ENCODE results near the gene KDELR3. TPM values are rescaled to one million over a fixed set of nuclear protein-coding genes. Genes with fewer than 3 reads are reported as not detected.

The KDELR3 gene
- total and polyA plus RNA-seq, 3 experiments from 2014 or later: 0.13 to 0.45 (median 0.33) TPM

- H3K4me1 Mint-ChIP-seq: peaks cover 11 to 27% (median 14%) of the 10 kb centered on the region in 3 donors
- H3K27me3 Mint-ChIP-seq: peaks cover 52 to 71% of the 10 kb centered on the region in 2 donors
- H3K4me3 Mint-ChIP-seq: peak overlapping the region; percentile 64 to 88 (median 75)
- no peak for DNase-seq
- Histone ChIP-seq H3K9me3 (ENCODE audit: low read length) (no peaks in the 10 kb centered on the region), H3K4me3 (ENCODE audit: low read length) (no peak overlapping the region), H3K36me3 (ENCODE audit: insufficient read depth, low read length) (no peaks in the 10 kb centered on the region), H3K27ac (ENCODE audit: low read depth, low read length) (no peak overlapping the region), H3K27me3 (ENCODE audit: insufficient read depth, low read length, poor library complexity, severe bottlenecking) (peaks cover 30% of the 10 kb centered on the region), H3K4me1 (ENCODE audit: insufficient read depth, low read length) (no peaks in the 10 kb centered on the region)
- ChIA-PET CTCF (no interaction called here), POLR2A (no interaction called here)
- H3K27ac Mint-ChIP-seq: peak overlapping the region in 4 of 8 donors; percentile 42 to 79 (median 63)
- H3K9me3 Mint-ChIP-seq: peaks cover 0 to 2% (median 1%) of the 10 kb centered on the region in 5 donors
- H3K36me3 Mint-ChIP-seq: peaks cover 0 to 8% (median 0%) of the 10 kb centered on the region in 3 donors
Observed at GRCh38 chr22:38456272-38456835, 11.5 kb upstream of the KDELR3 start.

GRCh38 chr22:38456841-38457699 is 10.8 kb upstream of the KDELR3 start:
- Mint-ChIP-seq H3K27ac (peak overlapping the region in 1 of 8 donors; percentile 42), H3K4me1 (peaks cover 11 to 34% (median 19%) of the 10 kb centered on the region in 3 donors), H3K27me3 (peaks cover 54 to 67% of the 10 kb centered on the region in 2 donors), H3K9me3 (peaks cover 0 to 2% (median 1%) of the 10 kb centered on the region in 5 donors), H3K36me3 (peaks cover 0 to 8% (median 0%) of the 10 kb centered on the region in 3 donors), H3K4me3 (peak overlapping the region in 6 of 7 donors; percentile 64 to 78 (median 76))
- Histone ChIP-seq H3K27me3 (ENCODE audit: insufficient read depth, low read length, poor library complexity, severe bottlenecking) (peaks cover 30% of the 10 kb centered on the region), H3K4me3 (ENCODE audit: low read length) (no peak overlapping the region), H3K4me1 (ENCODE audit: insufficient read depth, low read length) (no peaks in the 10 kb centered on the region), H3K27ac (ENCODE audit: low read depth, low read length) (no peak overlapping the region), H3K36me3 (ENCODE audit: insufficient read depth, low read length) (no peaks in the 10 kb centered on the region), H3K9me3 (ENCODE audit: low read length) (no peaks in the 10 kb centered on the region)
- ChIA-PET POLR2A (no interaction called here), CTCF (no interaction called here)
- no peak for DNase-seq

GRCh38 chr22:38460426-38460840 is 7.5 kb upstream of the KDELR3 start:
- Mint-ChIP-seq H3K9me3 (peaks cover 0 to 2% (median 0%) of the 10 kb centered on the region in 5 donors), H3K4me3 (peak overlapping the region in 1 of 7 donors; percentile 20), H3K27me3 (peaks cover 50 to 64% of the 10 kb centered on the region in 2 donors), H3K27ac (peak overlapping the region in 2 of 8 donors; percentile 6 to 50), H3K36me3 (peaks cover 0 to 8% (median 0%) of the 10 kb centered on the region in 3 donors), H3K4me1 (peaks cover 8 to 29% (median 16%) of the 10 kb centered on the region in 3 donors)
- no peaks in the 10 kb centered on the region for H3K9me3 ChIP-seq (ENCODE audit: low read length)
- no peaks in the 10 kb centered on the region for H3K36me3 ChIP-seq (ENCODE audit: insufficient read depth, low read length)
- ChIA-PET CTCF (no interaction called here), POLR2A (interaction anchor here (0.5 kb wide), 1 partner anchor 298 kb away, joined by 3 read pairs; no protein-coding TSS in a partner anchor)
- H3K27me3 ChIP-seq (ENCODE audit: insufficient read depth, low read length, poor library complexity, severe bottlenecking): peaks cover 22% of the 10 kb centered on the region
- no peaks in the 10 kb centered on the region for H3K4me1 ChIP-seq (ENCODE audit: insufficient read depth, low read length)
- DNase-seq: no peak
- no peak overlapping the region for H3K27ac ChIP-seq (ENCODE audit: low read depth, low read length)
- H3K4me3 ChIP-seq (ENCODE audit: low read length): no peak overlapping the region

GRCh38 chr22:38461057-38461413 is 6.9 kb upstream of the KDELR3 start:
- Mint-ChIP-seq H3K36me3 (peaks cover 0 to 8% (median 0%) of the 10 kb centered on the region in 3 donors), H3K9me3 (peaks cover 0 to 2% (median 0%) of the 10 kb centered on the region in 5 donors), H3K27ac (no peak overlapping the region), H3K4me3 (peak overlapping the region in 2 of 7 donors; percentile 8 to 20), H3K4me1 (peaks cover 8 to 29% (median 16%) of the 10 kb centered on the region in 3 donors), H3K27me3 (peaks cover 50 to 65% of the 10 kb centered on the region in 2 donors)
- Histone ChIP-seq H3K27ac (ENCODE audit: low read depth, low read length) (no peak overlapping the region), H3K4me1 (ENCODE audit: insufficient read depth, low read length) (no peaks in the 10 kb centered on the region), H3K4me3 (ENCODE audit: low read length) (no peak overlapping the region), H3K36me3 (ENCODE audit: insufficient read depth, low read length) (no peaks in the 10 kb centered on the region), H3K9me3 (ENCODE audit: low read length) (no peaks in the 10 kb centered on the region), H3K27me3 (ENCODE audit: insufficient read depth, low read length, poor library complexity, severe bottlenecking) (peaks cover 21% of the 10 kb centered on the region)
- ChIA-PET CTCF (no interaction called here), POLR2A (interaction anchor here (0.5 kb wide), 1 partner anchor 297 kb away, joined by 3 read pairs; no protein-coding TSS in a partner anchor)
- DNase-seq: no peak

GRCh38 chr22:38461414-38462081 is 6.3 kb upstream of the KDELR3 start:
- ChIA-PET POLR2A (no interaction called here), CTCF (interaction anchor here (0.6 kb wide), 1 partner anchor 41 kb away, joined by 3 read pairs; no protein-coding TSS in a partner anchor)
- Histone ChIP-seq H3K36me3 (ENCODE audit: insufficient read depth, low read length) (no peaks in the 10 kb centered on the region), H3K4me3 (ENCODE audit: low read length) (no peak overlapping the region), H3K9me3 (ENCODE audit: low read length) (no peaks in the 10 kb centered on the region), H3K27ac (ENCODE audit: low read depth, low read length) (no peak overlapping the region), H3K4me1 (ENCODE audit: insufficient read depth, low read length) (no peaks in the 10 kb centered on the region), H3K27me3 (ENCODE audit: insufficient read depth, low read length, poor library complexity, severe bottlenecking) (peaks cover 16% of the 10 kb centered on the region)
- H3K4me1 Mint-ChIP-seq: peaks cover 5 to 24% (median 12%) of the 10 kb centered on the region in 3 donors
- no peak overlapping the region for H3K27ac Mint-ChIP-seq
- peaks cover 0 to 2% (median 0%) of the 10 kb centered on the region in 5 donors for H3K9me3 Mint-ChIP-seq
- DNase-seq: peak; percentile 10 to 57 (median 28)
- H3K27me3 Mint-ChIP-seq: peaks cover 47 to 66% of the 10 kb centered on the region in 2 donors
- H3K4me3 Mint-ChIP-seq: peak overlapping the region in 2 of 7 donors; percentile 8 to 23
- H3K36me3 Mint-ChIP-seq: peaks cover 0 to 5% (median 0%) of the 10 kb centered on the region in 3 donors

GRCh38 chr22:38462960-38463784 is 4.7 kb upstream of the KDELR3 start:
- CTCF ChIA-PET: no interaction called here
- Histone ChIP-seq H3K4me1 (ENCODE audit: insufficient read depth, low read length) (no peaks in the 10 kb centered on the region), H3K9me3 (ENCODE audit: low read length) (no peaks in the 10 kb centered on the region), H3K27me3 (ENCODE audit: insufficient read depth, low read length, poor library complexity, severe bottlenecking) (peaks cover 10% of the 10 kb centered on the region), H3K4me3 (ENCODE audit: low read length) (no peak overlapping the region), H3K27ac (ENCODE audit: low read depth, low read length) (peak overlapping the region; percentile 38), H3K36me3 (ENCODE audit: insufficient read depth, low read length) (no peaks in the 10 kb centered on the region)
- peaks cover 7 to 31% (median 10%) of the 10 kb centered on the region in 3 donors for H3K4me1 Mint-ChIP-seq
- no peak for DNase-seq
- H3K27me3 Mint-ChIP-seq: peaks cover 35 to 60% of the 10 kb centered on the region in 2 donors
- H3K9me3 Mint-ChIP-seq: no peaks in the 10 kb centered on the region
- no peak overlapping the region for H3K4me3 Mint-ChIP-seq
- POLR2A ChIA-PET: no interaction called here
- no peaks in the 10 kb centered on the region for H3K36me3 Mint-ChIP-seq
- H3K27ac Mint-ChIP-seq: peak overlapping the region in 1 of 8 donors; percentile 65

GRCh38 chr22:38464992-38465672 is 2.8 kb upstream of the KDELR3 start:
- DNase-seq: no peak
- H3K4me1 Mint-ChIP-seq: peaks cover 7 to 33% (median 10%) of the 10 kb centered on the region in 3 donors
- Histone ChIP-seq H3K9me3 (ENCODE audit: low read length) (no peaks in the 10 kb centered on the region), H3K27ac (ENCODE audit: low read depth, low read length) (no peak overlapping the region), H3K4me3 (ENCODE audit: low read length) (no peak overlapping the region), H3K27me3 (ENCODE audit: insufficient read depth, low read length, poor library complexity, severe bottlenecking) (peaks cover 13% of the 10 kb centered on the region), H3K4me1 (ENCODE audit: insufficient read depth, low read length) (no peaks in the 10 kb centered on the region), H3K36me3 (ENCODE audit: insufficient read depth, low read length) (no peaks in the 10 kb centered on the region)
- CTCF ChIA-PET: no interaction called here
- no peaks in the 10 kb centered on the region for H3K9me3 Mint-ChIP-seq
- H3K36me3 Mint-ChIP-seq: no peaks in the 10 kb centered on the region
- POLR2A ChIA-PET: no interaction called here
- H3K27me3 Mint-ChIP-seq: peaks cover 25 to 50% of the 10 kb centered on the region in 2 donors
- peak overlapping the region in 1 of 8 donors; percentile 22 for H3K27ac Mint-ChIP-seq
- peak overlapping the region in 1 of 7 donors; percentile 32 for H3K4me3 Mint-ChIP-seq

All from CD8-positive, alpha-beta memory T cell (primary cell).